ENCODE results near the gene ATP10A.

Gene ATP10A

GRCh38 chr15:25668236-25668795 lies 194.8 kb downstream of the ATP10A start:
- Histone ChIP-seq H3K36me3 (ENCODE audit: insufficient read depth, low read length) (no peaks in the 10 kb centered on the region), H3K27me3 (ENCODE audit: insufficient read depth, low read length) (peaks cover 30% of the 10 kb centered on the region; the same call in 1 of the 2 replicates), H2AFZ (ENCODE audit: low read length, unreplicated experiment) (no peak overlapping the region), H3K4me3 (ENCODE audit: low read depth, low read length) (no peak overlapping the region), H3K27ac (ENCODE audit: low read depth, low read length) (no peak overlapping the region), H3K4me1 (ENCODE audit: control insufficient read depth, insufficient read depth, low read length, unreplicated experiment) (no peaks in the 10 kb centered on the region), H3K79me2 (ENCODE audit: control insufficient read depth, insufficient read depth, low read length, unreplicated experiment) (no peaks in the 10 kb centered on the region)

GRCh38 chr15:25667829-25668228 lies 195.3 kb downstream of the ATP10A start:
- no peak overlapping the region for H3K27ac ChIP-seq (ENCODE audit: low read depth, low read length)
- H2AFZ ChIP-seq (ENCODE audit: low read length, unreplicated experiment), result no peak overlapping the region
- H3K4me3 ChIP-seq (ENCODE audit: low read depth, low read length), result no peak overlapping the region
- no peaks in the 10 kb centered on the region for H3K36me3 ChIP-seq (ENCODE audit: insufficient read depth, low read length)
- no peaks in the 10 kb centered on the region for H3K79me2 ChIP-seq (ENCODE audit: control insufficient read depth, insufficient read depth, low read length, unreplicated experiment)
- H3K4me1 ChIP-seq (ENCODE audit: control insufficient read depth, insufficient read depth, low read length, unreplicated experiment), result no peaks in the 10 kb centered on the region
- peaks cover 30% of the 10 kb centered on the region; the same call in 1 of the 2 replicates for H3K27me3 ChIP-seq (ENCODE audit: insufficient read depth, low read length)

DNA sequence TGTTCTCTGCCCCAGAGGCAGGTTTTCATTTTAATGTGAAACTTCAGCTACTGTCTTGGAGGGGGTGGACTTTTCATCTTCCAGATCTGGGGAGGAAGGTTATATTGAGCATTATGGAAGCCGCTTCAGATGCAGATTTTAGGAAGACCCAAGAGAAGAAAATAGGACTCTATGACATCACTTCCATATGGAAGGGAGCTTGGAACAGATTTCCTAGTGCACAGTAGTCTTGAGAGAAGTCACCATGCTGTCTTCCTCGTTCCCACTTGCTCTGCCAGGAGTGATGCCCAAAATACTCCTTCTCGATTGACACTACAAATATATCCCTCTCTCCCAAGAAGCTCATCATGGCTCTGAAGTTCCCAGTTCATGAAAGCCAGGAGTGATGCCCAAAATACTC lies 197.2 kb downstream of the ATP10A start:
- Histone ChIP-seq H3K27me3 (ENCODE audit: insufficient read depth, low read length) (peaks cover 37% of the 10 kb centered on the region; the same call in 1 of the 2 replicates), H3K4me1 (ENCODE audit: control insufficient read depth, insufficient read depth, low read length, unreplicated experiment) (no peaks in the 10 kb centered on the region), H3K4me3 (ENCODE audit: low read depth, low read length) (no peak overlapping the region), H2AFZ (ENCODE audit: low read length, unreplicated experiment) (no peak overlapping the region), H3K36me3 (ENCODE audit: insufficient read depth, low read length) (no peaks in the 10 kb centered on the region), H3K79me2 (ENCODE audit: control insufficient read depth, insufficient read depth, low read length, unreplicated experiment) (no peaks in the 10 kb centered on the region), H3K27ac (ENCODE audit: low read depth, low read length) (no peak overlapping the region)

- no peaks in the 10 kb centered on the region for H3K36me3 ChIP-seq (ENCODE audit: insufficient read depth, low read length)
- no peak overlapping the region for H2AFZ ChIP-seq (ENCODE audit: low read length, unreplicated experiment)
- H3K79me2 ChIP-seq (ENCODE audit: control insufficient read depth, insufficient read depth, low read length, unreplicated experiment), result no peaks in the 10 kb centered on the region
- H3K4me3 ChIP-seq (ENCODE audit: low read depth, low read length), result no peak overlapping the region
- H3K27ac ChIP-seq (ENCODE audit: low read depth, low read length), result no peak overlapping the region
- peaks cover 25% of the 10 kb centered on the region; the same call in 1 of the 2 replicates for H3K27me3 ChIP-seq (ENCODE audit: insufficient read depth, low read length)
- H3K4me1 ChIP-seq (ENCODE audit: control insufficient read depth, insufficient read depth, low read length, unreplicated experiment), result no peaks in the 10 kb centered on the region
Measured at GRCh38 chr15:25664761-25665160, 198.4 kb downstream of the ATP10A start.

DNA sequence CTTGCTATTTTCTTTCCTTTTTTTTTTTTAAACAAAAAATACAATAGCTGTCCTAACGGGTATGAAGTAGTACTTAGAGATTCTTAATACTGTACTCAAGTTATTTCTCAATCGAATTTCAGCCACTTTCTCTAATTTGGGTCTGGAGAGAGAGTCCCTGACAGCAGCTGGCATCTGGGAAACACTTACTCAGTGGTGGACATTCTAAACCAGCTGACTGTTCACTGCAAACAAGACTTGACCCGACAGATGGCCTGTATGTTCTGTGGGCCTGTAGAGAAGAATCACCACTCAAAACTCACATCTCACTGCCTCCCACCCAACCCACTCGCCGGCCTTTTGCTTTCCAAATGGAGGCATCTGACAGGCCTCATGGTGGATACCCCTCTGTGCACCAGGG lies 199.6 kb downstream of the ATP10A start:
- Histone ChIP-seq H3K27ac (ENCODE audit: low read depth, low read length) (no peak overlapping the region), H2AFZ (ENCODE audit: low read length, unreplicated experiment) (no peak overlapping the region), H3K4me1 (ENCODE audit: control insufficient read depth, insufficient read depth, low read length, unreplicated experiment) (no peaks in the 10 kb centered on the region), H3K36me3 (ENCODE audit: insufficient read depth, low read length) (no peaks in the 10 kb centered on the region), H3K79me2 (ENCODE audit: control insufficient read depth, insufficient read depth, low read length, unreplicated experiment) (no peaks in the 10 kb centered on the region), H3K4me3 (ENCODE audit: low read depth, low read length) (no peak overlapping the region), H3K27me3 (ENCODE audit: insufficient read depth, low read length) (peaks cover 20% of the 10 kb centered on the region; the same call in 1 of the 2 replicates)

GRCh38 chr15:25661898-25662297 lies 201.2 kb downstream of the ATP10A start:
- H2AFZ ChIP-seq (ENCODE audit: low read length, unreplicated experiment), result no peak overlapping the region
- H3K27ac ChIP-seq (ENCODE audit: low read depth, low read length), result no peak overlapping the region
- H3K79me2 ChIP-seq (ENCODE audit: control insufficient read depth, insufficient read depth, low read length, unreplicated experiment), result no peaks in the 10 kb centered on the region
- H3K27me3 ChIP-seq (ENCODE audit: insufficient read depth, low read length), result peaks cover 21% of the 10 kb centered on the region; the same call in 1 of the 2 replicates
- H3K36me3 ChIP-seq (ENCODE audit: insufficient read depth, low read length), result no peaks in the 10 kb centered on the region
- no peaks in the 10 kb centered on the region for H3K4me1 ChIP-seq (ENCODE audit: control insufficient read depth, insufficient read depth, low read length, unreplicated experiment)
- no peak overlapping the region for H3K4me3 ChIP-seq (ENCODE audit: low read depth, low read length)

DNA sequence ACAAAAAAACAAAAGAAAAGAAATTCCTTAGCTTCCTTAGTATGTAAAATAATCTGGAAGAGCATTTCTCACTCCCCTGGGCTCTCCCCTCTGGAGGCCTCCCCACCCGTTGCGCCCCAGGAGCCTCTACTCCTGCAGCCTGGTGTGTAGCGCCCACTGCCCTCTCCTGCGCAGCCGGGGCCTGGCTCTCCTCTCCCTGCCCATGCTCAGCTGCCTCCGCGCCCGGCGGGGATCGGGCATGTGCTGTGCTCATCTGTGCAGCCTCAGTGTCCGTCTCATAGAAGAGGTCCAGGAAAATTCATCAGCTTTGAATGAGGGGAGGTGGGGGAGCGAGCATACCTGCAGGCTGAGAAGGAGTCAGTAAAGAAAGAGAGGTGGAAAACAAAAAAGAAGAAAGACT lies 203.9 kb downstream of the ATP10A start:
- H3K4me1 ChIP-seq (ENCODE audit: control insufficient read depth, insufficient read depth, low read length, unreplicated experiment), result no peaks in the 10 kb centered on the region
- no peak overlapping the region for H3K27ac ChIP-seq (ENCODE audit: low read depth, low read length)
- no peak overlapping the region for H2AFZ ChIP-seq (ENCODE audit: low read length, unreplicated experiment)
- no peaks in the 10 kb centered on the region for H3K79me2 ChIP-seq (ENCODE audit: control insufficient read depth, insufficient read depth, low read length, unreplicated experiment)
- H3K4me3 ChIP-seq (ENCODE audit: low read depth, low read length), result no peak overlapping the region
- H3K36me3 ChIP-seq (ENCODE audit: insufficient read depth, low read length), result no peaks in the 10 kb centered on the region
- peaks cover 20% of the 10 kb centered on the region; the same call in 1 of the 2 replicates for H3K27me3 ChIP-seq (ENCODE audit: insufficient read depth, low read length)

GRCh38 chr15:25658560-25658959 lies 204.6 kb downstream of the ATP10A start:
- Histone ChIP-seq H3K4me3 (ENCODE audit: low read depth, low read length) (no peak overlapping the region), H3K36me3 (ENCODE audit: insufficient read depth, low read length) (no peaks in the 10 kb centered on the region), H3K27me3 (ENCODE audit: insufficient read depth, low read length) (peaks cover 20% of the 10 kb centered on the region; the same call in 1 of the 2 replicates), H3K4me1 (ENCODE audit: control insufficient read depth, insufficient read depth, low read length, unreplicated experiment) (no peaks in the 10 kb centered on the region), H2AFZ (ENCODE audit: low read length, unreplicated experiment) (no peak overlapping the region), H3K27ac (ENCODE audit: low read depth, low read length) (no peak overlapping the region), H3K79me2 (ENCODE audit: control insufficient read depth, insufficient read depth, low read length, unreplicated experiment) (no peaks in the 10 kb centered on the region)

- H3K36me3 ChIP-seq (ENCODE audit: insufficient read depth, low read length), result no peaks in the 10 kb centered on the region
- no peaks in the 10 kb centered on the region for H3K4me1 ChIP-seq (ENCODE audit: control insufficient read depth, insufficient read depth, low read length, unreplicated experiment)
- H3K79me2 ChIP-seq (ENCODE audit: control insufficient read depth, insufficient read depth, low read length, unreplicated experiment), result no peaks in the 10 kb centered on the region
- H3K4me3 ChIP-seq (ENCODE audit: low read depth, low read length), result no peak overlapping the region
- H3K27ac ChIP-seq (ENCODE audit: low read depth, low read length), result no peak overlapping the region
- H2AFZ ChIP-seq (ENCODE audit: low read length, unreplicated experiment), result no peak overlapping the region
- peaks cover 21% of the 10 kb centered on the region for H3K27me3 ChIP-seq (ENCODE audit: insufficient read depth, low read length)
Measured at GRCh38 chr15:25655207-25655948, 207.7 kb downstream of the ATP10A start.

DNA sequence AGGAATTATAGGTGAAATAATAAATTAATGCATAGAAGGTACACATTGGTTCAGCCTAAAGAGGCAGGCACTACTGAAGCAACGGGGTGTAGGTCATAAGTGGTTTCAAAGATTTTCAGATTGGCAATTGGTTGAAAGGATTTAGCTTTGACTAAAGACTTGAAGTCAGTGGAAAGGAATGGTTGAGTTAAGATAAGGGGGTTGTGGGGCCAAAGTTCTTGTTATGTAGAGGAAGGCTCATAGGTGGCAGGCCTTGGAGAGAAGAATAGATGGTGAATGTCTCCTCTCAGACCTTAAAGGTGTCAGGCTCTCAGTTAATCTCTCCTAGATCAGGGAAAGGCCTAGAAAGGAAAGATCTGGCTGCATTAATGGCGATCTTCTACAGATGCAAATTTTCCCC lies 209.8 kb downstream of the ATP10A start:
- Histone ChIP-seq H2AFZ (ENCODE audit: low read length, unreplicated experiment) (no peak overlapping the region), H3K79me2 (ENCODE audit: control insufficient read depth, insufficient read depth, low read length, unreplicated experiment) (no peaks in the 10 kb centered on the region), H3K27ac (ENCODE audit: low read depth, low read length) (no peak overlapping the region), H3K36me3 (ENCODE audit: insufficient read depth, low read length) (no peaks in the 10 kb centered on the region), H3K27me3 (ENCODE audit: insufficient read depth, low read length) (peaks cover 27% of the 10 kb centered on the region), H3K4me1 (ENCODE audit: control insufficient read depth, insufficient read depth, low read length, unreplicated experiment) (no peaks in the 10 kb centered on the region), H3K4me3 (ENCODE audit: low read depth, low read length) (no peak overlapping the region)

- H3K36me3 ChIP-seq (ENCODE audit: insufficient read depth, low read length), result no peaks in the 10 kb centered on the region
- no peak overlapping the region for H2AFZ ChIP-seq (ENCODE audit: low read length, unreplicated experiment)
Measured at GRCh38 chr15:25652704-25653103, 210.4 kb downstream of the ATP10A start.

More at GRCh38 chr15:25652704-25653103, 210.4 kb downstream of the ATP10A start:
- H3K27me3 ChIP-seq (ENCODE audit: insufficient read depth, low read length), result peaks cover 32% of the 10 kb centered on the region
- no peaks in the 10 kb centered on the region for H3K4me1 ChIP-seq (ENCODE audit: control insufficient read depth, insufficient read depth, low read length, unreplicated experiment)
- no peak overlapping the region for H3K4me3 ChIP-seq (ENCODE audit: low read depth, low read length)
- no peak overlapping the region for H3K27ac ChIP-seq (ENCODE audit: low read depth, low read length)
- H3K79me2 ChIP-seq (ENCODE audit: control insufficient read depth, insufficient read depth, low read length, unreplicated experiment), result no peaks in the 10 kb centered on the region
